Left lung (tissue), 10 donors: ENCODE measurements around the gene MED23. TPM values are rescaled to one million over a fixed set of nuclear protein-coding genes. Genes with fewer than 3 reads are reported as not detected.

Experiments
- ATAC-seq: fragments of 200-7000 bp; cut with Tn5 transposase; one replicate; pipeline ENCODE4 v1.9.1; 2020; ENCODE audit warnings: moderate library complexity
- DNase-seq, 4 donors: peaks; one replicate each; pipeline ENCODE4 v3.0.0-alpha.2; 2013 to 2020
- H3K27ac ChIP-seq, 2 donors: fragments of 200-600 bp; sonication (generic) in 1 of 2; one replicate each; pipeline versions ENCODE4 v1.5.0 to v1.8.0; 2020 to 2021
- H3K27me3 ChIP-seq, 2 donors: fragments of 200-600 bp; sonication (generic) in 1 of 2; one replicate each; pipeline versions ENCODE4 v1.5.0 to v1.8.0; 2020 to 2021
- H3K36me3 ChIP-seq, 2 donors: fragments of 200-600 bp; sonication (generic) in 1 of 2; one replicate each; pipeline versions ENCODE4 v1.5.0 to v1.8.0; 2020 to 2021
- H3K4me1 ChIP-seq, 2 donors: fragments of 200-600 bp; one replicate each; pipeline ENCODE4 v1.8.0; 2021
- H3K4me3 ChIP-seq, 2 donors: fragments of 200-600 bp; sonication (generic) in 1 of 2; one replicate each; pipeline versions ENCODE4 v1.5.0 to v1.8.0; 2020 to 2021; ENCODE audit warnings: mild to moderate bottlenecking in 1 of 2
- H3K9me3 ChIP-seq, 2 donors: fragments of 200-600 bp; sonication (generic) in 1 of 2; one replicate each; pipeline versions ENCODE4 v1.5.0 to v1.8.0; 2020 to 2021
- intact Hi-C, 2 donors: fragments of 100-400 bp; cut with DNase I; formaldehyde crosslinking; loops; one replicate each; pipeline versions ENCODE4 v1.11.2 to v1.14.2; 2022
- polyA plus RNA-seq, 6 donors: library from polyadenylated mRNA; unstranded; fragments of 120-200 nt; gene quantifications; one replicate each; pipeline ENCODE4 v1.2.1, GENCODE V29; 2013; ENCODE audit not compliant: insufficient read length in 6 of 6
- total RNA-seq, 2 donors: library from RNA; stranded (reverse); fragmentation: NEBNext Ultra II Directional; extraction: Animal tissue kit (Norgen Biotek cat#: 25700); gene quantifications; one replicate each; pipeline ENCODE4 v1.2.1, GENCODE V29; 2021
- TF ChIP-seq, protein P1 (sequence below), 2 donors: fragments of 200-600 bp; sonication (generic) in 1 of 2; IDR thresholded peaks; one replicate each; pipeline versions ENCODE4 v1.5.0 to v1.8.0; 2021; ENCODE audit warnings: antibody characterized with exemption in 2 of 2
- donor health status: DM: no; HTN: yes; CAD: no.
- donor health status: DM: no; HTN: no; CAD: no.

The MED23 gene
- total and polyA plus RNA-seq, 8 donors, result 25.9 to 62.5 (median 52.6) TPM

DNA sequence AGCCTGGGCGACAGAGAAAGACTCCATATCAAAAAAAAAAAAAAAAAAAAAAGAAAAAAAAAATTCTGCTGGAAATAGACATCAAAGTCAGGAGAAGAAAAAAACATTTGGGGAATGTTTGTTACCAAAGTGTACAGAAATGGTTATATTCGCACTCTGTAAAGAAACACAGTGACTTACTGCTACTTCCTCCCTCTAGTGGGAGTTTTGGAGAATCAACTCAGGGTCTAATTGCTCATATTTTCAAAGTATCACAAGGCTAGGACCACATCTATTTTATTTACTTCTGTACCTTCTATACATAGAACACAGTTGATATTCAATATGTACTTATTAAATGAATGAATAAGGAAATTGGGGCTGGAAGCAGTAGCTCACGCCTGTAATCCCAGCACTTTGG lies 30.6 kb downstream of the MED23 start:
- H3K4me3 ChIP-seq, result no peak overlapping the region
- H3K27ac ChIP-seq, result no peak overlapping the region
- H3K27me3 ChIP-seq, result no peaks in the 10 kb centered on the region
- TF ChIP-seq, protein P1, sequence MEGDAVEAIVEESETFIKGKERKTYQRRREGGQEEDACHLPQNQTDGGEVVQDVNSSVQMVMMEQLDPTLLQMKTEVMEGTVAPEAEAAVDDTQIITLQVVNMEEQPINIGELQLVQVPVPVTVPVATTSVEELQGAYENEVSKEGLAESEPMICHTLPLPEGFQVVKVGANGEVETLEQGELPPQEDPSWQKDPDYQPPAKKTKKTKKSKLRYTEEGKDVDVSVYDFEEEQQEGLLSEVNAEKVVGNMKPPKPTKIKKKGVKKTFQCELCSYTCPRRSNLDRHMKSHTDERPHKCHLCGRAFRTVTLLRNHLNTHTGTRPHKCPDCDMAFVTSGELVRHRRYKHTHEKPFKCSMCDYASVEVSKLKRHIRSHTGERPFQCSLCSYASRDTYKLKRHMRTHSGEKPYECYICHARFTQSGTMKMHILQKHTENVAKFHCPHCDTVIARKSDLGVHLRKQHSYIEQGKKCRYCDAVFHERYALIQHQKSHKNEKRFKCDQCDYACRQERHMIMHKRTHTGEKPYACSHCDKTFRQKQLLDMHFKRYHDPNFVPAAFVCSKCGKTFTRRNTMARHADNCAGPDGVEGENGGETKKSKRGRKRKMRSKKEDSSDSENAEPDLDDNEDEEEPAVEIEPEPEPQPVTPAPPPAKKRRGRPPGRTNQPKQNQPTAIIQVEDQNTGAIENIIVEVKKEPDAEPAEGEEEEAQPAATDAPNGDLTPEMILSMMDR (IDR thresholded peaks at IDR 0.05), result no peak
- H3K4me1 ChIP-seq, result no peaks in the 10 kb centered on the region
- no peak for DNase-seq
- ATAC-seq, result no peak
- intact Hi-C loops, result no loop called here
- peaks cover 0 to 100% of the 10 kb centered on the region in 2 donors for H3K36me3 ChIP-seq
- H3K9me3 ChIP-seq, result no peaks in the 10 kb centered on the region

DNA sequence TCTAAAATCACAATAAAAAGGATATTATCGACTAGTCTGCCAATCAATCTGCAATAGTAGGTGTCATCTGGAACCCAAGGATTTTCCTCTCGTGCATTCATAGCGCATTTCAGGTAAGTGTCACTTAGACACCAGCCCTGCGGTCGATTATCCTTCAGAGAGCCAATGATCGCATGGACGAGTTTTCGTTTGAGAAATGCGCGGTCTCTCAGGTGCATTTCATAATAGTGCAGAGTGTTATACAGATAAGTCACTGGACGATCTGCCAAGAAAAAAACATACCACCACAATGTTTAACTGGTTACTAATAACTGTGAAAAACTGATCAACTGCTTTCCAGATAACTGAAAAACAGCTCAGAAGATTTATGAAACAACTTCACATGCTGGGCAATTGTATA lies 34.0 kb downstream of the MED23 start:
- intact Hi-C loops, result no loop called here
- Histone ChIP-seq H3K9me3 (no peaks in the 10 kb centered on the region), H3K27ac (no peak overlapping the region), H3K4me3 (no peak overlapping the region), H3K27me3 (no peaks in the 10 kb centered on the region), H3K4me1 (no peaks in the 10 kb centered on the region), H3K36me3 (peaks cover 0 to 100% of the 10 kb centered on the region in 2 donors)
- ATAC-seq (no peak), DNase-seq (no peak)
- TF ChIP-seq, protein P1 (IDR thresholded peaks at IDR 0.05), result no peak

DNA sequence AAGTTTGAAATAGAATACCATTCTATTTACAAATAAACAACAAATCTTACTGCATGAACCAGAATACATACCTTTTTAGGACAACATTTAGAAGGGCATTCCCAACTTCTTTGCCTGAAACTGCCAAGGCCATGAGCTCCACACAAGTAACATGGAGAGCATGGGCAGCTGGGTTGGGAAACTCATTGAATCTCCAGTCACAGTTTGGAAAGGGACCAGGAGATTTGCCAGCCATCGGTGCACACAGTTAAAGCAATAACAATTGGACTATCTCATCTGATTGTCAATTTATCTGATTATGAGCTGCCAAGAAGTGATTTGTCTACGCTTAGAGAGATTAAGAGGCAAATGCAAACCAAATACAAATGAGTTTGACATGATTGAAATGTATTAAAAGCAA lies 35.1 kb downstream of the MED23 start:
- ATAC-seq (no peak), DNase-seq (no peak)
- H3K36me3 ChIP-seq, result peaks cover 0 to 100% of the 10 kb centered on the region in 2 donors
- TF ChIP-seq, protein P1 (IDR thresholded peaks at IDR 0.05), result no peak
- no peaks in the 10 kb centered on the region for H3K4me1 ChIP-seq
- H3K9me3 ChIP-seq, result no peaks in the 10 kb centered on the region
- intact Hi-C loops, result no loop called here
- no peak overlapping the region for H3K27ac ChIP-seq
- H3K4me3 ChIP-seq, result no peak overlapping the region
- H3K27me3 ChIP-seq, result no peaks in the 10 kb centered on the region

- peaks cover 0 to 98% of the 10 kb centered on the region in 2 donors for H3K36me3 ChIP-seq
- no peak overlapping the region for H3K27ac ChIP-seq
- TF ChIP-seq, protein P1 (IDR thresholded peaks at IDR 0.05), result no peak
- ATAC-seq (no peak), DNase-seq (no peak)
- H3K4me3 ChIP-seq, result no peak overlapping the region
- H3K4me1 ChIP-seq, result no peaks in the 10 kb centered on the region
- H3K9me3 ChIP-seq, result no peaks in the 10 kb centered on the region
- no peaks in the 10 kb centered on the region for H3K27me3 ChIP-seq
- intact Hi-C loops, result no loop called here
Observed at GRCh38 chr6:131588643-131589042, 39.4 kb downstream of the MED23 start.

GRCh38 chr6:131587909-131588308 lies 40.1 kb downstream of the MED23 start:
- no peaks in the 10 kb centered on the region for H3K4me1 ChIP-seq
- H3K27ac ChIP-seq, result no peak overlapping the region
- intact Hi-C loops, result no loop called here
- H3K27me3 ChIP-seq, result no peaks in the 10 kb centered on the region
- DNase-seq (no peak), ATAC-seq (no peak)
- H3K36me3 ChIP-seq, result peaks cover 0 to 98% of the 10 kb centered on the region in 2 donors
- no peaks in the 10 kb centered on the region for H3K9me3 ChIP-seq
- TF ChIP-seq, protein P1 (IDR thresholded peaks at IDR 0.05), result no peak
- no peak overlapping the region for H3K4me3 ChIP-seq
